Testis (tissue), 3 donors: ENCODE data around the gene SLC22A4. TPM values are rescaled to one million over a fixed set of nuclear protein-coding genes. Genes with fewer than 3 reads are reported as not detected.

Source experiments
- DNase-seq: peaks from one replicate; pipeline ENCODE4 v3.0.0-alpha.2; 2019
- H3K27ac ChIP-seq, 2 donors: fragments of 200-600 bp; sonication (generic); one replicate each; pipeline ENCODE4 v1.5.1; 2019
- H3K27me3 ChIP-seq: fragments of 200-600 bp; sonication (generic); one replicate; pipeline ENCODE4 v1.5.1; 2019
- H3K36me3 ChIP-seq: fragments of 200-600 bp; sonication (generic); one replicate; pipeline ENCODE4 v1.5.1; 2017; ENCODE audit warnings: low read depth; ENCODE audit errors: missing control alignments
- H3K4me1 ChIP-seq: fragments of 200-600 bp; sonication (generic); one replicate; pipeline ENCODE4 v1.5.1; 2019
- H3K4me3 ChIP-seq, 2 donors: fragments of 200-600 bp; sonication (generic); one replicate each; pipeline ENCODE4 v1.5.1; 2017 to 2019
- H3K9me3 ChIP-seq: fragments of 200-600 bp; sonication (generic); one replicate; pipeline ENCODE4 v1.5.1; 2017
- CTCF ChIP-seq, 3 experiments: fragments of 450-650 bp in 2 of 3; fragments of 200-600 bp in 1 of 3; sonication (generic) in 1 of 3; IDR thresholded peaks; one replicate each; pipeline ENCODE4 v1.5.1; 2016 to 2019; ENCODE audit warnings: antibody characterized with exemption in 3 of 3, mild to moderate bottlenecking in 2 of 3, moderate library complexity in 1 of 3
- POLR2A ChIP-seq: fragments of 450-650 bp; IDR thresholded peaks from one replicate; pipeline ENCODE4 v1.6.1; 2017; ENCODE audit warnings: antibody characterized with exemption, mild to moderate bottlenecking, moderate library complexity
- WGBS, 2 donors: methylation state at CpG; one replicate each; pipeline ENCODE4 v1.1.5; 2018; 5-methylcytosine and 5-hydroxymethylcytosine counted together
- intact Hi-C: fragments of 100-400 bp; cut with DNase I; formaldehyde crosslinking; loops from one replicate; pipeline ENCODE4 v1.15.1; 2023; ENCODE audit warnings: low total_unique reads
- polyA plus RNA-seq: library from polyadenylated mRNA; stranded (reverse); fragments of 350-450 nt; fragmentation: Illumina TruSeq; extraction: RNeasy Lipid Tissue Mini Kit (QIAGEN cat#74804); gene quantifications from one replicate; pipeline ENCODE4 v1.2.3, GENCODE V29; 2014; ENCODE audit warnings: low read depth, low replicate concordance; ENCODE audit not compliant: insufficient read depth
- total RNA-seq, 2 donors: library from RNA; depleted of rRNA; stranded (reverse); fragments of >200 nt; gene quantifications; one replicate each; pipeline ENCODE4 v1.2.3, GENCODE V29; 2016

The SLC22A4 gene
- total and polyA plus RNA-seq, 3 donors from 2014 or later, result 1.1 to 2.3 (median 1.5) TPM

- Histone ChIP-seq H3K4me3 (no peak overlapping the region), H3K4me1 (no peaks in the 10 kb centered on the region), H3K27me3 (no peaks in the 10 kb centered on the region), H3K36me3 (no peaks in the 10 kb centered on the region), H3K9me3 (no peaks in the 10 kb centered on the region), H3K27ac (no peak overlapping the region)
- DNase-seq, result no peak
- WGBS, 2 donors, result 77 to 97% methylated on average over 2 of the region's 2 CpGs
- intact Hi-C loops, result no loop called here
- TF ChIP-seq POLR2A, result no peak
- no peak for TF ChIP-seq CTCF (IDR thresholded peaks at IDR 0.05)
Observed at GRCh38 chr5:132313961-132314432, 19.8 kb downstream of the SLC22A4 start.

- no peak for TF ChIP-seq CTCF (IDR thresholded peaks at IDR 0.05)
- no peak for TF ChIP-seq POLR2A
- Histone ChIP-seq H3K4me1 (no peaks in the 10 kb centered on the region), H3K9me3 (no peaks in the 10 kb centered on the region), H3K27me3 (no peaks in the 10 kb centered on the region), H3K36me3 (no peaks in the 10 kb centered on the region), H3K27ac (no peak overlapping the region), H3K4me3 (no peak overlapping the region)
- 84 to 86% methylated on average over 5 of the region's 5 CpGs for WGBS, 2 donors
- intact Hi-C loops, result no loop called here
- DNase-seq, result no peak
Observed at GRCh38 chr5:132315529-132316067, 21.4 kb downstream of the SLC22A4 start.

- H3K9me3 ChIP-seq, result no peaks in the 10 kb centered on the region
- no peak overlapping the region for H3K27ac ChIP-seq
- no peak overlapping the region for H3K4me3 ChIP-seq
- 94 to 100% methylated on average over 1 of the region's 1 CpG for WGBS, 2 donors
- no peaks in the 10 kb centered on the region for H3K27me3 ChIP-seq
- TF ChIP-seq CTCF (IDR thresholded peaks at IDR 0.05) (no peak), POLR2A (no peak)
- no peaks in the 10 kb centered on the region for H3K4me1 ChIP-seq
- no peak for DNase-seq
- no peaks in the 10 kb centered on the region for H3K36me3 ChIP-seq
- intact Hi-C loops, result no loop called here
Observed at GRCh38 chr5:132319975-132320374, 25.8 kb downstream of the SLC22A4 start.

GRCh38 chr5:132321109-132321721 is 27.0 kb downstream of the SLC22A4 start:
- 91 to 92% methylated on average over 3 of the region's 3 CpGs for WGBS, 2 donors
- intact Hi-C loops, result no loop called here
- Histone ChIP-seq H3K9me3 (no peaks in the 10 kb centered on the region), H3K27me3 (no peaks in the 10 kb centered on the region), H3K27ac (no peak overlapping the region), H3K36me3 (no peaks in the 10 kb centered on the region), H3K4me3 (no peak overlapping the region), H3K4me1 (no peaks in the 10 kb centered on the region)
- TF ChIP-seq CTCF (IDR thresholded peaks at IDR 0.05) (no peak), POLR2A (no peak)
- no peak for DNase-seq

- intact Hi-C loops, result no loop called here
- H3K4me1 ChIP-seq, result no peaks in the 10 kb centered on the region
- no peak for DNase-seq
- H3K27ac ChIP-seq, result no peak overlapping the region
- no peaks in the 10 kb centered on the region for H3K9me3 ChIP-seq
- no peaks in the 10 kb centered on the region for H3K36me3 ChIP-seq
- 52 to 53% methylated on average over 8 to 11 of the region's 11 CpGs for WGBS, 2 donors
- H3K27me3 ChIP-seq, result no peaks in the 10 kb centered on the region
- TF ChIP-seq CTCF (IDR thresholded peaks at IDR 0.05) (no peak), POLR2A (no peak)
- no peak overlapping the region for H3K4me3 ChIP-seq
Observed at GRCh38 chr5:132322266-132322665, 28.1 kb downstream of the SLC22A4 start.
